Kidney (tissue), 14 donors: Measurements from ENCODE around the gene NAGK. TPM values are rescaled to one million over a fixed set of nuclear protein-coding genes. Genes with fewer than 3 reads are reported as not detected.

Source experiments
- DNase-seq, 5 donors: peaks; one replicate each; pipeline ENCODE4 v3.0.0-alpha.2; 2013 to 2020
- FAIRE-seq: peaks from 2 replicates; lab custom pipeline; 2012; peaks lifted over from hg19 to GRCh38; lab: Jason Lieb, UNC
- H3K27ac ChIP-seq, 2 donors: one replicate each; pipeline ENCODE4 v1.7.0; 2013; ENCODE audit warnings: low read depth in 2 of 2, low read length in 2 of 2, inconsistent platforms in 1 of 2
- H3K27me3 ChIP-seq: one replicate; pipeline ENCODE4 v1.7.1; 2013; ENCODE audit warnings: low read length, inconsistent platforms; ENCODE audit not compliant: control insufficient read depth, insufficient read depth
- H3K36me3 ChIP-seq, 3 donors: one replicate each; pipeline versions ENCODE4 v1.7.0 to v1.7.1; 2013; ENCODE audit warnings: low read length in 3 of 3, control low read depth in 1 of 3, inconsistent platforms in 1 of 3; ENCODE audit not compliant: insufficient read depth in 3 of 3, control insufficient read depth in 2 of 3
- H3K4me1 ChIP-seq, 3 donors: one replicate each; pipeline versions ENCODE4 v1.7.0 to v1.7.1; 2013; ENCODE audit warnings: low read length in 3 of 3, inconsistent platforms in 1 of 3, low read depth in 1 of 3; ENCODE audit not compliant: control insufficient read depth in 2 of 3, insufficient read depth in 2 of 3
- H3K4me3 ChIP-seq, 3 donors: one replicate each; pipeline versions ENCODE4 v1.7.0 to v1.8.1; 2013; ENCODE audit warnings: low read length in 3 of 3, control low read depth in 1 of 3, inconsistent platforms in 1 of 3
- H3K9ac ChIP-seq, 3 donors: one replicate each; pipeline versions ENCODE4 v1.7.0 to v1.7.1; 2013; ENCODE audit warnings: low read length in 3 of 3, control low read depth in 1 of 3, inconsistent platforms in 1 of 3
- H3K9me3 ChIP-seq, 3 donors: one replicate each; pipeline versions ENCODE4 v1.7.0 to v1.7.1; 2013; ENCODE audit warnings: low read length in 3 of 3, control low read depth in 1 of 3, inconsistent platforms in 1 of 3; ENCODE audit not compliant: control insufficient read depth in 2 of 3, insufficient read depth in 1 of 3
- intact Hi-C: fragments of 100-400 bp; cut with DNase I; formaldehyde crosslinking; loops from one replicate; pipeline ENCODE4 v1.11.1; 2022
- polyA plus RNA-seq: library from polyadenylated mRNA; stranded (reverse); fragments of 350-450 nt; fragmentation: Illumina TruSeq; extraction: RNeasy Lipid Tissue Mini Kit (QIAGEN cat#74804); gene quantifications from one replicate; pipeline ENCODE4 v1.2.3, GENCODE V29; 2014; ENCODE audit warnings: low read depth, low replicate concordance; ENCODE audit not compliant: insufficient read depth
- total RNA-seq: library from RNA; stranded (reverse); fragmentation: NEBNext Ultra II Directional; extraction: Animal tissue kit (Norgen Biotek cat#: 25700); gene quantifications from one replicate; pipeline ENCODE4 v1.2.1, GENCODE V29; 2021
- TF ChIP-seq, protein P1 (sequence below): IDR thresholded peaks from 3 replicates; pipeline ENCODE4 v1.5.1; 2012; ENCODE audit warnings: mild to moderate bottlenecking, moderate library complexity, borderline replicate concordance; ENCODE audit not compliant: insufficient read depth; ENCODE audit errors: extremely low read depth
- donor health status: control.
- donor health status: control.
- donor health status: control.
- donor health status: control.
- donor health status: control.
- donor health status: DM: yes; HTN: yes; CAD: no.
- donor health status: Normal renal cell carcinoma (clear cell type).

The NAGK gene
- total and polyA plus RNA-seq, 2 donors from 2014 or later, result 102 to 113 TPM

DNA sequence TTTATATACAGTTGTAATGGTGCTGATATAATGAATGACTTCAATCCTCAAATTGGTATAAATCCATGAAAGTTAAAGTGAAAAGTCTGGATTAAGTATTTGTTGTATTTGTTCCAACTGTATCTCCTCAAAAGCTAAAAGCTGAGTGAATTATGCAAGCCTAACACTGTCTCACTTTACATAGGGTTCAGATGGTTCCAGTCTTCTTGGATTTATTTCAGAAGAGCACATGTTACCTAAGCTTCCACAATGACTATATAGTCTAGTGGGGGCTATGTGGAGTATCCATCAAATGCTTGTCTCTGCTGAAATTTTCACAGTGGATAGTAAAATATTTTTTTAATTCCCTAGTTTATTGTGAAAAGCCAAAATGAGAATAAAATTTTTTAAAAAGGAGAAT lies 48.6 kb downstream of the NAGK start:
- Histone ChIP-seq H3K36me3 (peaks cover 5 to 17% (median 5%) of the 10 kb centered on the region in 3 donors), H3K9ac (no peak overlapping the region), H3K4me3 (no peak overlapping the region), H3K4me1 (no peaks in the 10 kb centered on the region), H3K9me3 (no peaks in the 10 kb centered on the region), H3K27ac (no peak overlapping the region), H3K27me3 (no peaks in the 10 kb centered on the region)
- DNase-seq, result no peak
- TF ChIP-seq, protein P1, sequence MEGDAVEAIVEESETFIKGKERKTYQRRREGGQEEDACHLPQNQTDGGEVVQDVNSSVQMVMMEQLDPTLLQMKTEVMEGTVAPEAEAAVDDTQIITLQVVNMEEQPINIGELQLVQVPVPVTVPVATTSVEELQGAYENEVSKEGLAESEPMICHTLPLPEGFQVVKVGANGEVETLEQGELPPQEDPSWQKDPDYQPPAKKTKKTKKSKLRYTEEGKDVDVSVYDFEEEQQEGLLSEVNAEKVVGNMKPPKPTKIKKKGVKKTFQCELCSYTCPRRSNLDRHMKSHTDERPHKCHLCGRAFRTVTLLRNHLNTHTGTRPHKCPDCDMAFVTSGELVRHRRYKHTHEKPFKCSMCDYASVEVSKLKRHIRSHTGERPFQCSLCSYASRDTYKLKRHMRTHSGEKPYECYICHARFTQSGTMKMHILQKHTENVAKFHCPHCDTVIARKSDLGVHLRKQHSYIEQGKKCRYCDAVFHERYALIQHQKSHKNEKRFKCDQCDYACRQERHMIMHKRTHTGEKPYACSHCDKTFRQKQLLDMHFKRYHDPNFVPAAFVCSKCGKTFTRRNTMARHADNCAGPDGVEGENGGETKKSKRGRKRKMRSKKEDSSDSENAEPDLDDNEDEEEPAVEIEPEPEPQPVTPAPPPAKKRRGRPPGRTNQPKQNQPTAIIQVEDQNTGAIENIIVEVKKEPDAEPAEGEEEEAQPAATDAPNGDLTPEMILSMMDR, result no peak
- intact Hi-C loops, result no loop called here
- FAIRE-seq, result no peak

DNA sequence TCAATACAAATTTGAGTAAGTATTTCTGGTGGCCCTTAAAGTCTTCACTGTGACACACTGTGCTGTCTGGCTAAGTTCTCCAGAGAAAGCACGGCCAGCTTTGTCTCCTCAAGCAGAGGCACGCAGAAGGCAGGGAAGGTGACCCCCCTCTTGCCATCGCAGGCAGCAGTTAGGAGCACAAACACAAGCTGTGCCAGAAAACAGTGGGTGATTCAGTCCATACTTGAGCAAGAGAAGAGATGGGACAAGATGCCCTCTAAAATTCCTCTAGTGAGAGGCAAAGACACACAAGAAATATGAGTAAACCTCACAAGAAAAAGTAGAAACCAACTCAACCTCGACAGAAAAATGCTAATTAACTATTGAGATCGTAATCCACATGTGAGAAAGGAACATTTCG lies 51.7 kb downstream of the NAGK start:
- FAIRE-seq (no peak), DNase-seq (no peak)
- no peaks in the 10 kb centered on the region for H3K9me3 ChIP-seq
- H3K36me3 ChIP-seq, result peaks cover 3 to 17% (median 7%) of the 10 kb centered on the region in 3 donors
- intact Hi-C loops, result no loop called here
- H3K27me3 ChIP-seq, result no peaks in the 10 kb centered on the region
- H3K27ac ChIP-seq, result no peak overlapping the region
- H3K9ac ChIP-seq, result no peak overlapping the region
- no peaks in the 10 kb centered on the region for H3K4me1 ChIP-seq
- no peak overlapping the region for H3K4me3 ChIP-seq
- TF ChIP-seq, protein P1, result no peak

DNA sequence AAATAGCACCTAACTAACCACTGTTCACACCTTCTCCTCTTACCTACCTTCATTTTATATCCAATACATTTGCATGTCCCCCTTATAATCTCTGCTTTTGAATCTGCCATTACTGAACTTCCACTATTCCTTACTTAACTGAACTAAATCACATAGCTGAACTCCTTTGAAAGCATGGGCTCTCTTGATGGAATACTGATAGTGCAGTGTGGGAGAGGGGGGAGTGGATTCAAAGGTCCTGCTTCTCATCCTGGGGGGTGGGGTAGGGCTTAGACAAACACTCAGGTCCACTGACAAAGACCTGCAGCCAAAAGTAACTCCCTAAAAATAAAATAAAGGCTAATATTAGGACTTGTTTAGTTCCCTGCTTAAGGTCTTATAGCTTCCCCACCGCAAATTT lies 53.0 kb downstream of the NAGK start:
- Histone ChIP-seq H3K27ac (no peak overlapping the region), H3K4me1 (no peaks in the 10 kb centered on the region), H3K4me3 (no peak overlapping the region), H3K36me3 (peaks cover 3 to 17% (median 7%) of the 10 kb centered on the region in 3 donors), H3K9ac (no peak overlapping the region), H3K9me3 (no peaks in the 10 kb centered on the region), H3K27me3 (no peaks in the 10 kb centered on the region)
- DNase-seq, result no peak
- intact Hi-C loops, result no loop called here
- TF ChIP-seq, protein P1, result no peak
- no peak for FAIRE-seq
